HG03064 (cell line): ENCODE measurements around the gene ELMO3.

Experiments
- ATAC-seq: cut with Tn5 transposase; IDR thresholded peaks from one replicate; pipeline ENCODE4 v1.9.1; 2021; ENCODE audit warnings: low read depth; ENCODE audit not compliant: unreplicated experiment

ELMO3 gene

GRCh38 chr16:67163999-67164558 lies 34.9 kb upstream of the ELMO3 start:
- ATAC-seq: no peak

DNA sequence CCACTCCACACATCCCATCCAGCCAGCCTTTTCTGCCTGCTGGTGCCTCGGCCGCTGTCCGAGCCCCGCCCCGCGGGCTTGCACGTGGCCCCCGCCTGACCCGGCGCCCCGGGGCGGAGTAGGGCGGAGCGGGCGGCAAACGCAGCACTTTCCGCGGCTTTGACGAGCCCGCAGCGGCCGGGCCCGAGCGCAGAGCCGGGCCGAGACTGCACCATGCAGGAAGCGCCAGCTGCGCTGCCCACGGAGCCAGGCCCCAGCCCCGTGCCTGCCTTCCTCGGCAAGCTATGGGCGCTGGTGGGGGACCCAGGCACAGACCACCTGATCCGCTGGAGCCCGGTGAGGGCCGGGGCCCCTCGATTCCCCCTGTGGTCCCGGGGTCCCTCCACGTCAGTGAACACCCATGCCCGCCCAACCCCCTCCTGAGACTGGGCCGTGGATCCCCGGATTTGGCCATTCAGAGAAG lies 34.3 kb upstream of the ELMO3 start, which contains the start of gene HSF4:
Gene HSF4, plus strand, starts transcription at position 147 of the 463 bp plus-strand sequence. Its CDS starts 67 bp downstream, at position 214.
- no peak for ATAC-seq

- ATAC-seq: no peak
Observed at GRCh38 chr16:67165121-67166078, 33.5 kb upstream of the ELMO3 start.

DNA sequence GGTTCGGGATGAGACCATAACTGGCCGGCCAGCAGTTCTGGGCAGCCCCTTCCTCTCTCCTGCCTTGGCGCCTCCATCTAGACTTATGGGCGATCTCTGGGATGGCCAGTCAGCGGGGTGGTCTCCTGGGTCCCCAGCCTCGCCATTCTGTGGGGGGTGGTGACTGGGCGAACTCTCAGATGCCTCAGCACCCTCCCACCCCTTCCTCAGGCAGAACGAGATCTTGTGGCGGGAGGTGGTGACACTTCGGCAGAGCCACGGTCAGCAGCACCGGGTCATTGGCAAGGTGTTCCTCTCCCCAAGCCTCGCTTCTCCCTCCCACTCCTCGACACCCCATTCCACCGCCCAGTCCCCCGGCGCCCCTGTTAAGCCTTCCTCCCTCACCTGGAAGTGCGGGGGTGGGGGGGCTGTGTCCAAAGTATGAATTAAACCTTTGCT lies 32.8 kb upstream of the ELMO3 start:
- ATAC-seq: no peak

- ATAC-seq: no peak
Observed at GRCh38 chr16:67166598-67167168, 32.2 kb upstream of the ELMO3 start.

DNA sequence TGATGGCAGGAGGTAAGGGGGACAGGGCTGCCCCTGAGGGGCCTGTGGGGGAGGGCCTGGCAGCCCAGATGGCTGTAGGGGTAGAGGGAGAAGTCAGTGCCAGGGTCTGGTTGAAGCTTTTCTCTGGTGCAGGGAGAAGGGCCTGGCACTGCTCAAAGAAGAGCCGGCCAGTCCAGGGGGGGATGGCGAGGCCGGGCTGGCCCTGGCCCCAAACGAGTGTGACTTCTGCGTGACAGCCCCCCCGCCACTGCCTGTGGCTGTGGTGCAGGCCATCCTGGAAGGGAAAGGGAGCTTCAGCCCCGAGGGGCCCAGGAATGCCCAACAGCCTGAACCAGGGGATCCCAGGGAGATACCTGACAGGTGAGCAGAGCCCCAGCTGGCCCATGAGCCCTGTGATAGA lies 31.3 kb upstream of the ELMO3 start:
- no peak for ATAC-seq

DNA sequence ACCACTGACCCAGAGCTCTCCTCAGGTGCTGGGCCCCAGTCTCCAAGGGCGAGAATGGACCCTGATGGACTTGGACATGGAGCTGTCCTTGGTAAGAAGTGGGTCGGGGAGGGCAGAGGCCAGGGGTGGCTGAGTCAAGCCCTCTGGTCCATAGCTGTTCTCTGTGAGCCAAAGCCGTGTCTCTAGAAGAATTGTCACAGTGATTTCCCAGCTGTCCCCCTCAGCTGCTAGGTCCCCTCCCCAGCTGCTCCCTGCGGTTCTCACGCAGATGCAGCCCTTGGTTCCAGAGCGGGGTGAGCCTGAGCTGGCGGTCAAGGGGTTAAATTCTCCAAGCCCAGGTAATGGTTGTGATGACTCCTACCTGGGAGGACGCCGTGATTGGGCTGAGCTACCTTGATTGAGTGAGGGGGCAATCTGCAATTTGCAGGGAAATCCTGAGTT lies 29.9 kb upstream of the ELMO3 start:
- ATAC-seq: no peak

GRCh38 chr16:67169642-67170167 lies 29.2 kb upstream of the ELMO3 start:
- ATAC-seq: peak; percentile 4

DNA sequence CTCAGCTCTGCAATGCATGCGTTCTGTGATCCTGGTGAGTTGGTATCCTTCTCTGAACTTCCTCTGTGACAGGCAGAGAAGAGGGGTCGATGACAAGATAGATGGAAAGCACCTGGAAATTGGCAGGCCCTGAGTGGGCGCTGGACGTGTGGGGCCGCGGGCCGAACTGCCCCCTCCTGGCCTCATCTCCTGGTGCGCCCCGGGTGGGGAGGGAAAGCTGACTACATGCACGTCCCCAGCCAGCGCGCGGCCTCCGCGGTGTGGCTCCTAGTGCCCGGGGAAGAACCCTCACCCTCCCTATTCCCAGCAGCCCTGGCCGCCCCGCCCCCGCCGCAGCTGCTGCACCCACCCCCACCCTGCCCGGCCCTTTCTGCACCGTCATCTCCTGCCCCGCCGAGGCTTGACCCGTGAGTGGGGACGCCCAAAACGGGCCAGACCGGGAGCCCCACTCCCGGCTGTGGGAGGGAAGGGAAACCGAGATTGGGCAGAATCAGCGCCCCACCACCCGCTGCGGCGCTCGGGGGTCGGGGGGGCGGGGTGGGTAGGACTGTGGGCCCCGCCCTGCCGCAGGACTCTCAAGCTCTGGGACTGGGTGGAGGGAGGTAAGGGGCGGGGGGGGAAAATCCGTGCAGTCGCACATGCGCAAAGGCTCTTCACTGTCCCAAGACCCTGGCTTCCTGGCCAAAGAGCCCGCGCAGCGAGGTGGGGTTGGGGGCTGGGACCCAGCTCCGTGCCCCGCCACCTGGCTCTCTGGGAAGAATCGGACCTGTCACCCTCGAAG lies 28.6 kb upstream of the ELMO3 start, which contains the start of gene NOL3:
Gene NOL3, plus strand, starts transcription at position 371 of the 781 bp plus-strand sequence.
- ATAC-seq: peak; percentile 39

DNA sequence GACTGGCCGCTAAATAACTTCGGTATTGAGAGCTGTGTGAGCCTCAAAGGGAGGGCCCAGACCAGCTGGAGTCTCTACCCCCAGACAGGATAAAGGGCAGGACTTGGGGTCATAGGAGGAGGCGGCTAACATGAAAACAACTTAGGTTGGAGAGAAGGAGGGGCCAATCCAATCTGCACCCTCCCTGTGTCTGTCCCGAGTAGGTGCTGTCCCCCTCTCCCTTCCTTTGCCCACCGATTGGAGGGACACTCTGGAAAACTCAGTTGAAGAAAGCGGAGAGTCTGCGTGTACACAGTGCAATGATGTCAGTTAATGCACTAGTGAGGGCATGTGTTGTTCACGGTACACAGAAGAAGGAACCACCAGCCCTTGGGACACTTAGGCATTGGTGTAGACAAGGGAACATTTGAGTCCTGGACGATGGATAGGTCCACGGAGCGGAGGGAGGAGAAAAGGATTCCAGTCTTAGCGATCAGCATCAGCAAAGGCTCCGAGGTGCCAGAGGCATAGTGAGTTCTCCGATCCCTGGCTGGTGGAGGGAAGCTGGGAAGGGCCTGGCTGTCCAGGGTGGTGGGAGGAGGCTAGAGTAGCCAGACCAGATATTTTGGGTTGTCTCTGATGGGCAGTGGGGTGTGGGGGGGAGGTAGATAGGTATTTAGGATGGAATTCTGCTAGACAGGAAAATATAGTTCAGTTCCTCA lies 27.8 kb upstream of the ELMO3 start:
- ATAC-seq: no peak

DNA sequence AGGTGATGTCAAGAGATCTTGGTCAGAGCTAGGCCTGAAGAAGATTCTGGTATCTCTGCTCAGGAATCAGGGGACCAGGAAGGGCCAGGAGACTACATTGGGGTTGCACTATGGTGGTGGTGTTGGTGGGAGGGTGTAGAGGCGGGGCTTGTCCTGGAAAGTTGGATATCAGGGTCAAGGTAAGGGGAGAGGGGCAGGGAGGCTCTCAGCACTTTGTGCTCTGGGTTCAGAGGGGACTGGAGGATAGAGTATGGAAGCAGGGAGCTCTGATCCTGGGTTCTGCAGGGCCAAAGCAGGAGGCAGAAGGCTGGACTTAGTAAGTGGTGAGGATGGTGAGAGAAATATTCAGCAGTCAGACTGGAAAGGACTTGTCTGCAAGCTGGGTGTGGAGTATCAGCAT lies 25.6 kb upstream of the ELMO3 start:
- no peak for ATAC-seq

DNA sequence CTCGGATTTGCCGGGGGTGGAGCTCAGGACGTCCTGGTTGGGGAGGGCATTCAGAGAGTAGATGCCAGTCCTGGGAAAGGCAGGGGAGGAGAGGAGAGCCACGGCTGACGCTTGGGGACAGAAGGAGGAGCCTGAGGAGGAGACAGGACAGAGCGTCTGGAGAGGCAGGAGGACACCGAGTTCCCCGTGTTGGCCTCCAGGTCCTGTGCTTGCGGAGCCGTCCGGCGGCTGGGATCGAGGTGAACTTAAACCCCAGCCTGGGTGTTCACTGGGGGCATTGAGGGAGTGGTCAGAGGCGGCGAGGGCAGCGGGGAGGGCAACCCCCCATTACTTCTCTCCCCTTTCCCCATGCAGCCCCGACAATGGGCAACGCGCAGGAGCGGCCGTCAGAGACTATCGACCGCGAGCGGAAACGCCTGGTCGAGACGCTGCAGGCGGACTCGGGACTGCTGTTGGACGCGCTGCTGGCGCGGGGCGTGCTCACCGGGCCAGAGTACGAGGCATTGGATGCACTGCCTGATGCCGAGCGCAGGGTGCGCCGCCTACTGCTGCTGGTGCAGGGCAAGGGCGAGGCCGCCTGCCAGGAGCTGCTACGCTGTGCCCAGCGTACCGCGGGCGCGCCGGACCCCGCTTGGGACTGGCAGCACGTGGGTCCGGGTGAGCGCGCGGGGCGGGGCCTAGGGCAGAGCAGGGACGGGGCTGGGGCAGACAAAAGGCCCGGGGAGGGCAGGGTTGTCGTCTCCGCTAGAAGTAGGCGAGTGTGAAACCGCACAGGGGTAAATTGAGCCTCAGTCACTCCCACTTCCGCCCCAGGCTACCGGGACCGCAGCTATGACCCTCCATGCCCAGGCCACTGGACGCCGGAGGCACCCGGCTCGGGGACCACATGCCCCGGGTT lies 24.9 kb upstream of the ELMO3 start:
- no peak for ATAC-seq

GRCh38 chr16:67174706-67175231 lies 24.2 kb upstream of the ELMO3 start:
- no peak for ATAC-seq

GRCh38 chr16:67176662-67177061 lies 22.3 kb upstream of the ELMO3 start:
- ATAC-seq: no peak

DNA sequence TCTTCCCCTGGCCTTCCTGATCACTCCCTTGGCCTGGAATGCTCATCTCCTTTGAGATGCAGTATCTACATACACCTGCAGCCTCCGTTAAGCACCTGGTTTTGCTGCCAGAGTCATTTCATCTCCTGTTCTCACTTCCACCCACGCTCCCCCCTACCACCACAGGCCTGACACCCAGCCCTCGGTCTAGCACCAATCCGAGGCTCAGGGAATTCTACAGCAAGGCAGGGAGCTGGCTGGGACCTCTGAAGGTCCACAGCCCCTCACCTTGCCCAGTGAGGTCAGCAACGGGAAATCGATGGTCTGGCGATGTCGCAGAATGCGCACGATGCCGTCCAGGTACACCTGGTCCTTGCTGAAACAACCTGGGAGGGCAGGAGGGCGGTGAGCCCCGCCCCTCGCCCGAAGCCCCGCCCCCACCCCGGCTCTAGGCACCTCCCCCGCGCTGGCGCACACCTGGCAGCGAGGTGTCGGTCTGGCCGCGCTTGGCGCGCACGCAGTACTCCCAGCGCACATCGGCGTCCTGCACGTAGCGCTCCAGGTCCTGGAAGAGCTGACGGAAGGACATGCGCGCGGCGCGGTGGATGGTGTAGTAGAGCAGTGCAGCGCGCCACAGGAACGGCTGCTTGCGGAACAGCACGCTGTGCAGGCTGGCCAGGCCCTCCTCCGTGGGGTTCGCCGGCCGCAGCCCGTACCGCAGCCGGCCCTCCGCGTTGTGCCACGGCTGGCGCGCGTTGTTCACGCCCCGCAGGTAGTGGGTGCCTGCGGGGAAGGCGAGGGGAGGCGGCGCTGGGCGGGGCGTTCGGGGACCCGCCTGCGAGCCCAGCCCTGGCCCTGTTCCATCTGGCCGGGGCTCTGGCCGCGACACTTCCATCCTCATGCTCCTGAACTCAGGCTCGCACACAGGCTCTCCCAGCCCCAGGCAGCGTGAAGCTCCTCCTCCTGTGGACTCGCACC lies 20.9 kb upstream of the ELMO3 start:
- ATAC-seq: no peak

DNA sequence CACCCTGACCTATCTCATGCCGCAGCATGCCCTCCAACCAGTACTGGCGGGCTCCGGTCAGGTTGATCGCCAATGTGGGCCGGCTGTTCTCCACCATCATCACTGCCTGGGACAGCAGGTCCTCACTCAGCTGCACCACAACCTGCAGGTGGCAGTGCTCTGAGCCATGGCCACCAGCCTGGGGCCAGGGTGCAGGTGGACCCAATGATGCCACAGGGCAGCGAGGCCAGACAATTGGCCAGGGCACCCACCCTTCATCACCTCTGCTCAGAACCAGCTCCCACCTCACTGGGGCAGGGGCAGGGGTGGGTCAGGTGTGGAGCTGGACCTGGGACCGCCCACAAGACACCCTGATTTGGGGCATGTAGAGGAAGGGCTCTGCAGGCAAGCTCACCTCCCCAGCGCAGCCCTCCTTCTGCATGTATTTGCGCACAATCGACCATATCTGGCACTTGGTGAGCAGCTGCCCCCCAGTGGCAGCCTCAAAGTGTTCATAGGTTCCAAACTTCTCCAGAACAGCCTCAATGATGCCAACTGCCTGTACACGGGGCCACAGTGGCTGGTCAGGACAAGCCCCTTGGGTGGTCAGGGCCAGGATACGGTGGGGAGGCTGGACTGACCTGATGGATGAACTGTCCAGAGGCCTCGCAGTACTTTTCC lies 19.4 kb upstream of the ELMO3 start:
- ATAC-seq: no peak

DNA sequence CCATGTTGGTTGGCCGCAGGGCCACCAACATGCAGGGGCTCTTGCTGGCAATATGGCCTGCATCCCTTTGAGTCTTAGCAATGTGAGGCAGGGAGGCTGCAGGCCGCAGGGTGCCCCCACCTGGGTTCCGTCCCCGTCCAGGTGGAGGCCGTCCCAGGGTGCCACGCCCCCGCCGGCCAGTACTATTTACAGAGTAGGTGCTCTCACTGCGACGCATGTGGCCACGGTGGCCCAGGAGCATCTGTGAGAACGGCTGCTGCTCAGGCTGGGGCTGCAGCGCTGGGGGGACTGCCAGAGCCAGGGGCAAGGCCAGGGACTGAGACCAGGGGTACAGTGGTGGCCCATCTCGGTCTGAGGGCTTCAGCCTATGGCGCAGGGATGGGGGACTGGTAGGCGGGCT lies 18.8 kb upstream of the ELMO3 start:
- ATAC-seq: no peak
